CD4-positive, CD25-positive, alpha-beta regulatory T cell (primary cell): ENCODE measurements around the gene KNOP1. TPM values are rescaled to one million over a fixed set of nuclear protein-coding genes. Genes with fewer than 3 reads are reported as not detected.

Experiments
- ATAC-seq, 2 donors: fragments of 150-1000 bp; cut with Tn5 transposase; one replicate each; pipeline ENCODE4 v1.10.0; 2021; ENCODE audit warnings: low read depth in 2 of 2, moderate number of reproducible peaks in 2 of 2, moderate library complexity in 1 of 2
- DNase-seq, 3 donors: peaks; one replicate each; pipeline versions ENCODE4 v3.0.0 to v3.0.0-alpha.2; 2012 to 2022; ENCODE audit warnings: mixed read lengths in 1 of 3
- H3K27ac ChIP-seq: one replicate; pipeline ENCODE4 v1.7.0; 2013; ENCODE audit warnings: mild to moderate bottlenecking, low read length; ENCODE audit not compliant: insufficient read depth, poor library complexity, severe bottlenecking
- H3K27me3 ChIP-seq: one replicate; pipeline ENCODE4 v1.7.0; 2013; ENCODE audit warnings: low read length; ENCODE audit not compliant: control insufficient read depth, insufficient read depth
- H3K36me3 ChIP-seq: one replicate; pipeline ENCODE4 v1.7.0; 2013; ENCODE audit warnings: mild to moderate bottlenecking, low read length, moderate library complexity; ENCODE audit not compliant: control insufficient read depth, insufficient read depth
- H3K4me1 ChIP-seq: 2 replicates; pipeline ENCODE4 v1.7.0; 2013; ENCODE audit warnings: mild to moderate bottlenecking, low read length; ENCODE audit not compliant: insufficient read depth, control insufficient read depth, poor library complexity, severe bottlenecking
- H3K4me3 ChIP-seq: one replicate; pipeline ENCODE4 v1.7.0; 2013; ENCODE audit warnings: low read depth, mild to moderate bottlenecking, low read length, moderate library complexity
- H3K9me3 ChIP-seq, 2 experiments: 1 replicate in 1 of 2; 2 replicates in 1 of 2; pipeline ENCODE4 v1.7.0; 2013; ENCODE audit warnings: low read length in 2 of 2, mild to moderate bottlenecking in 1 of 2, moderate library complexity in 1 of 2; ENCODE audit not compliant: control insufficient read depth in 2 of 2
- H3K27ac Mint-ChIP-seq, 3 donors: one replicate each; pipeline ENCODE4 v1.8.0; 2020 to 2022; ENCODE audit warnings: mild to moderate bottlenecking in 3 of 3, mixed read lengths in 3 of 3, moderate library complexity in 2 of 3
- H3K27me3 Mint-ChIP-seq: one replicate; pipeline ENCODE4 v1.8.0; 2022; ENCODE audit warnings: mild to moderate bottlenecking, mixed read lengths
- H3K36me3 Mint-ChIP-seq: one replicate; pipeline ENCODE4 v1.8.0; 2020; ENCODE audit warnings: mixed read lengths
- H3K4me1 Mint-ChIP-seq, 4 donors: one replicate each; pipeline ENCODE4 v1.8.0; 2020 to 2022; ENCODE audit warnings: mixed read lengths in 4 of 4, mild to moderate bottlenecking in 1 of 4
- H3K4me3 Mint-ChIP-seq, 4 donors: one replicate each; pipeline ENCODE4 v1.8.0; 2020 to 2022; ENCODE audit warnings: mild to moderate bottlenecking in 4 of 4, mixed read lengths in 4 of 4, moderate library complexity in 3 of 4
- H3K9me3 Mint-ChIP-seq, 7 donors: one replicate each; pipeline ENCODE4 v1.8.0; 2020 to 2022; ENCODE audit warnings: mixed read lengths in 7 of 7, mild to moderate bottlenecking in 3 of 7, moderate library complexity in 2 of 7
- polyA plus RNA-seq, 4 donors: library from polyadenylated mRNA; unstranded; fragments of 300-500 nt; fragmentation: Illumina TruSeq; gene quantifications; one replicate each; pipeline ENCODE4 v1.2.3, GENCODE V29; 2021
- total RNA-seq: library from RNA; stranded (reverse); gene quantifications from one replicate; pipeline ENCODE4 v1.2.3, GENCODE V29; 2022

Gene KNOP1
- total and polyA plus RNA-seq, 5 donors from 2014 or later, result 3.1 to 6.8 (median 6.4) TPM

GRCh38 chr16:19715566-19715965 lies 2.5 kb downstream of the KNOP1 start:
- peak overlapping the region in 2 of 4 donors; percentile 9 to 98 for H3K4me3 Mint-ChIP-seq
- H3K27me3 ChIP-seq, result no peaks in the 10 kb centered on the region
- H3K4me1 Mint-ChIP-seq, result peaks cover 14 to 46% (median 29%) of the 10 kb centered on the region in 4 donors
- no peaks in the 10 kb centered on the region for H3K9me3 ChIP-seq
- no peak overlapping the region for H3K27ac ChIP-seq
- no peaks in the 10 kb centered on the region for H3K27me3 Mint-ChIP-seq
- peaks cover 20% of the 10 kb centered on the region for H3K4me1 ChIP-seq
- no peak overlapping the region for H3K4me3 ChIP-seq
- no peaks in the 10 kb centered on the region for H3K9me3 Mint-ChIP-seq
- H3K36me3 Mint-ChIP-seq, result peaks cover 25% of the 10 kb centered on the region
- H3K27ac Mint-ChIP-seq, result no peak overlapping the region
- no peak for DNase-seq
- H3K36me3 ChIP-seq, result peaks cover 12% of the 10 kb centered on the region
- no peak for ATAC-seq

- no peak for ATAC-seq
- H3K36me3 Mint-ChIP-seq, result peaks cover 36% of the 10 kb centered on the region
- H3K27me3 Mint-ChIP-seq, result no peaks in the 10 kb centered on the region
Observed at GRCh38 chr16:19713697-19714096, 4.3 kb downstream of the KNOP1 start.

GRCh38 chr16:19712418-19713058 lies 5.5 kb downstream of the KNOP1 start:
- Mint-ChIP-seq H3K9me3 (no peaks in the 10 kb centered on the region), H3K36me3 (peaks cover 36% of the 10 kb centered on the region), H3K4me1 (peaks cover 13 to 38% (median 30%) of the 10 kb centered on the region in 4 donors), H3K27ac (peak overlapping the region in 1 of 3 donors; percentile 56), H3K4me3 (no peak overlapping the region), H3K27me3 (no peaks in the 10 kb centered on the region)
- Histone ChIP-seq H3K36me3 (peaks cover 24% of the 10 kb centered on the region), H3K27me3 (no peaks in the 10 kb centered on the region), H3K4me3 (no peak overlapping the region), H3K27ac (no peak overlapping the region), H3K4me1 (peaks cover 8% of the 10 kb centered on the region), H3K9me3 (no peaks in the 10 kb centered on the region)
- DNase-seq (no peak), ATAC-seq (no peak)

More at GRCh38 chr16:19713697-19714096, 4.3 kb downstream of the KNOP1 start:
- Histone ChIP-seq H3K4me3 (no peak overlapping the region), H3K4me1 (peaks cover 14% of the 10 kb centered on the region), H3K27ac (no peak overlapping the region), H3K27me3 (no peaks in the 10 kb centered on the region), H3K9me3 (no peaks in the 10 kb centered on the region), H3K36me3 (peaks cover 24% of the 10 kb centered on the region)
- Mint-ChIP-seq H3K4me1 (peaks cover 14 to 42% (median 32%) of the 10 kb centered on the region in 4 donors), H3K4me3 (peak overlapping the region in 2 of 4 donors; percentile 27 to 29), H3K9me3 (no peaks in the 10 kb centered on the region), H3K27ac (peak overlapping the region in 1 of 3 donors; percentile 86)
- DNase-seq, result no peak

- no peak overlapping the region for H3K4me3 ChIP-seq
- H3K4me1 ChIP-seq, result no peaks in the 10 kb centered on the region
- peaks cover 36% of the 10 kb centered on the region for H3K36me3 Mint-ChIP-seq
- peaks cover 7 to 29% (median 24%) of the 10 kb centered on the region in 4 donors for H3K4me1 Mint-ChIP-seq
- H3K9me3 ChIP-seq, result no peaks in the 10 kb centered on the region
- H3K27ac ChIP-seq, result no peak overlapping the region
- H3K27me3 Mint-ChIP-seq, result no peaks in the 10 kb centered on the region
- H3K27ac Mint-ChIP-seq, result peak overlapping the region in 1 of 3 donors; percentile 55
- no peak overlapping the region for H3K4me3 Mint-ChIP-seq
- ATAC-seq (no peak), DNase-seq (no peak)
- H3K27me3 ChIP-seq, result no peaks in the 10 kb centered on the region
- H3K36me3 ChIP-seq, result peaks cover 27% of the 10 kb centered on the region
- no peaks in the 10 kb centered on the region for H3K9me3 Mint-ChIP-seq
Observed at GRCh38 chr16:19711643-19712042, 6.4 kb downstream of the KNOP1 start.

DNA sequence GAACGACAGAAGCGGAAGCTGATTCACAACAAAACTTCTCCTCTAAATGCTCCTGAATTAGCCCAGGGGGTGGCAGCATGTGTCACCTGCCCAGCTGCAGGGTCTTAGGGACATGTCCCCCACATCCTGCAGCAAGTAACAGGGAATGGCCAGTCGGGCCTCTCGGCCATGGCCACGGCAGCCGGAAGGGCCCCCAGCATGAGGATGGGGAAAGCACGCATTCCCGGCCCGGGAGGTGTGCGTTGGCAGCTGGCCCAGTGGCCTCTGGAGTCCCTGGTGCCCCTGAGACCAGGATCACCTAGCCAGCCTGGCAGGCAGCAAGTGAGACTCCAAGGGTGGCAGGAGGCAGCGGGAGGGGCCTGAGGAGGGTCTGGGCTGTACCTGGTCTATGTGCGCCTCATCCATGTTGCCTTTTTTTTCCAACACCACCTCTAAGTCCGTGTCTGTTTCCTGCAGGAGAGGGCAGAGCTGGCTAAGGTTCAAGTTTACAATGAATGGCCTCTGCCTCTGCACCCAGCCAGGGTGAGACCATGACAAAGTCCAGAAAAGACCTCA lies 7.0 kb downstream of the KNOP1 start:
- Histone ChIP-seq H3K4me3 (no peak overlapping the region), H3K36me3 (peaks cover 27% of the 10 kb centered on the region), H3K4me1 (no peaks in the 10 kb centered on the region), H3K9me3 (no peaks in the 10 kb centered on the region), H3K27me3 (no peaks in the 10 kb centered on the region), H3K27ac (no peak overlapping the region)
- Mint-ChIP-seq H3K4me1 (peaks cover 2 to 23% (median 18%) of the 10 kb centered on the region in 4 donors), H3K27me3 (no peaks in the 10 kb centered on the region), H3K4me3 (no peak overlapping the region), H3K27ac (peak overlapping the region in 1 of 3 donors; percentile 82), H3K9me3 (no peaks in the 10 kb centered on the region), H3K36me3 (peaks cover 36% of the 10 kb centered on the region)
- ATAC-seq (no peak), DNase-seq (no peak)

DNA sequence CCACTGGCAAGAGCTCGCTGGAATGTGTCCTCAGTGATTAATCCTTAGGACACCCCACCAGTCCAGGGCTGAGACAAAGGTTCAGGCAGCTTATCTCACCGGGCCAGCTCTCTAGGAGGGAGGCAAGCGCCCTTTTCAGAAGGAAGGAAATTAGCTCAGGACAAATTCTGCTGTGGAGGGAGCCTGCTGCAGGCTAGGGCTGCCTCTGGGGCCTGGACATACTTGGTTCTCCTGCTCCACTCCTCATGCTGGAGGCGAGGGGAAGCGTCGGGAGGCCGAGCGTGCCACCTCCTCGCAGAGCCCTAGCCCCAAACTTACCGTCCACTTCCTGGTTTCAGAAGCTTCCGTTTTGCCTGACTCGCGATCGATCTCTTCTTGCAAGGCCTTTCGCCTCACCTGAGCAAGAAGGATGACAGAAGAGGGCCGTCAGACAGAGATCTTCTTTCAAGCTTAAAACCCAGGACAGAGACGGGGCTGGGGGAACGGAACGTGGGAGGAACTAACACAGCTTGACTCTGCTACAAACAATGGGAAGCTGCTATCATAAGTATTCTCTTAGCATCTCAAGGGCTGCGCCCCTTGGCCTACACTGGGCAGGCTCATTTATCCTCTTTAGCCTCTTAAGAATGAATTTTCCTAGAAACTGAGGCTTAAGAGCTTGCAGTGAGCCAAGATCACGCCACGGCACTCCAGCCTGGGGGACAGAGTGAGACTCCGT lies 7.7 kb downstream of the KNOP1 start:
- Mint-ChIP-seq H3K4me1 (peaks cover 0 to 18% (median 13%) of the 10 kb centered on the region in 4 donors), H3K27me3 (no peaks in the 10 kb centered on the region), H3K27ac (peak overlapping the region in 1 of 3 donors; percentile 69), H3K36me3 (peaks cover 41% of the 10 kb centered on the region), H3K4me3 (no peak overlapping the region), H3K9me3 (no peaks in the 10 kb centered on the region)
- Histone ChIP-seq H3K36me3 (peaks cover 32% of the 10 kb centered on the region), H3K4me1 (no peaks in the 10 kb centered on the region), H3K4me3 (no peak overlapping the region), H3K9me3 (no peaks in the 10 kb centered on the region), H3K27ac (no peak overlapping the region), H3K27me3 (no peaks in the 10 kb centered on the region)
- ATAC-seq (no peak), DNase-seq (no peak)

- Mint-ChIP-seq H3K27ac (peak overlapping the region in 2 of 3 donors; percentile 69 to 92), H3K36me3 (peaks cover 43% of the 10 kb centered on the region), H3K4me3 (no peak overlapping the region), H3K4me1 (peaks cover 0 to 15% (median 12%) of the 10 kb centered on the region in 4 donors), H3K27me3 (no peaks in the 10 kb centered on the region), H3K9me3 (no peaks in the 10 kb centered on the region)
- Histone ChIP-seq H3K27ac (no peak overlapping the region), H3K4me3 (no peak overlapping the region), H3K9me3 (no peaks in the 10 kb centered on the region), H3K36me3 (peaks cover 40% of the 10 kb centered on the region), H3K27me3 (no peaks in the 10 kb centered on the region), H3K4me1 (no peaks in the 10 kb centered on the region)
- ATAC-seq, result no peak
- DNase-seq, result no peak
Observed at GRCh38 chr16:19709381-19710136, 8.5 kb downstream of the KNOP1 start.
